A549 (cell line): ENCODE data around the gene PRX. TPM values are rescaled to one million over a fixed set of nuclear protein-coding genes. Genes with fewer than 3 reads are reported as not detected.
A peak's percentile ranks its signal among the peaks of the same experiment; 100 is the strongest.

Experiments used
- ATAC-seq, 2 experiments: fragments of 200-7000 bp in 1 of 2; fragments of >200 bp in 1 of 2; cut with Nextera tagmentation in 1 of 2; cut with Tn5 transposase in 1 of 2; 3 replicates each; pipeline versions ENCODE4 v1.8.0 to v1.9.1; 2018 to 2020; ENCODE audit warnings: mild to moderate bottlenecking in 1 of 2, moderate library complexity in 1 of 2
- CTCF ChIA-PET: fragments of 300-600 bp; sonication (Branson Sonifier 250); formaldehyde crosslinking; extraction: SDS; loops from one replicate; lab custom pipeline; 2021; ENCODE audit warnings: antibody characterized with exemption, inconsistent platforms; lab: Yijun Ruan, JAX
- POLR2A ChIA-PET: fragments of 350-600 bp; formaldehyde crosslinking; extraction: SDS; loops from one replicate; lab custom pipeline; 2021; ENCODE audit warnings: antibody characterized with exemption, inconsistent platforms; lab: Yijun Ruan, JAX
- DNase-seq, 2 experiments: peaks; one replicate each; pipeline versions ENCODE4 v3.0.0 to v3.0.0-alpha.2; 2011 to 2016; ENCODE audit warnings: low read depth in 1 of 2, low spot score in 1 of 2
- FAIRE-seq: peaks from 2 replicates; lab custom pipeline; 2011; peaks lifted over from hg19 to GRCh38; lab: Jason Lieb, UNC
- H3K27ac ChIP-seq, 2 experiments: fragments of >200 bp; sonication (Bioruptor Twin); formaldehyde crosslinking; 3 replicates each; pipeline ENCODE4 v1.5.1; 2016 to 2017
- H3K4me1 ChIP-seq: fragments of >200 bp; sonication (Bioruptor Twin); formaldehyde crosslinking; 3 replicates; pipeline ENCODE4 v1.6.1; 2016
- H3K4me2 ChIP-seq: fragments of >200 bp; sonication (Bioruptor Twin); formaldehyde crosslinking; 3 replicates; pipeline ENCODE4 v1.6.1; 2016
- H3K4me3 ChIP-seq: fragments of >200 bp; sonication (Bioruptor Twin); formaldehyde crosslinking; 3 replicates; pipeline ENCODE4 v1.5.1; 2016
- H3K9me3 ChIP-seq: fragments of >200 bp; sonication (Bioruptor Twin); formaldehyde crosslinking; 3 replicates; pipeline ENCODE4 v1.6.1; 2016
- ATOH8 ChIP-seq: fragments of 250-450 bp; sonication (Bioruptor Pico); IDR thresholded peaks from 2 replicates; pipeline ENCODE4 v1.5.0; 2020; ENCODE audit warnings: low read depth, mild to moderate bottlenecking, moderate library complexity
- BHLHE40 ChIP-seq: IDR thresholded peaks from 2 replicates; pipeline ENCODE4 v1.6.1; 2012; ENCODE audit warnings: low read depth, low read length, inconsistent platforms
- EHF ChIP-seq: fragments of 250-450 bp; sonication (Bioruptor Pico); IDR thresholded peaks from 2 replicates; pipeline ENCODE4 v1.5.0; 2020; ENCODE audit warnings: mild to moderate bottlenecking
- ELK1 ChIP-seq: fragments of 150-350 bp; IDR thresholded peaks from 2 replicates; pipeline ENCODE4 v1.6.1; 2014; ENCODE audit warnings: low read depth, mild to moderate bottlenecking, low read length
- ESRRA ChIP-seq: fragments of 150-350 bp; IDR thresholded peaks from 2 replicates; pipeline ENCODE4 v1.6.1; 2014; ENCODE audit warnings: mild to moderate bottlenecking, low read length, borderline replicate concordance
- HES2 ChIP-seq: fragments of >200 bp; sonication (Bioruptor Twin); formaldehyde crosslinking; IDR thresholded peaks from 2 replicates; pipeline ENCODE4 v1.6.1; 2016
- HOXA7 ChIP-seq: fragments of 250-450 bp; sonication (Bioruptor Pico); IDR thresholded peaks from 2 replicates; pipeline ENCODE4 v1.5.0; 2020; ENCODE audit warnings: mild to moderate bottlenecking, moderate library complexity
- HOXB13 ChIP-seq: fragments of 250-450 bp; sonication (Bioruptor Pico); IDR thresholded peaks from 2 replicates; pipeline ENCODE4 v1.5.0; 2020; ENCODE audit warnings: low read depth, mild to moderate bottlenecking, moderate library complexity
- JUN ChIP-seq, 2 experiments: fragments of >200 bp; sonication (Bioruptor Twin); formaldehyde crosslinking; IDR thresholded peaks; 2 replicates in 1 of 2; 3 replicates in 1 of 2; pipeline ENCODE4 v1.6.1; 2016 to 2017
- KDM1A ChIP-seq: fragments of 200-600 bp; sonication (generic); IDR thresholded peaks from 2 replicates; pipeline ENCODE4 v1.6.1; 2016; ENCODE audit warnings: low read depth, mild to moderate bottlenecking
- MAX ChIP-seq: IDR thresholded peaks from 2 replicates; pipeline ENCODE4 v1.6.1; 2012
- MAZ ChIP-seq: fragments of 150-350 bp; IDR thresholded peaks from 2 replicates; pipeline ENCODE4 v1.6.1; 2014; ENCODE audit warnings: antibody characterized with exemption, low read depth, low read length, borderline replicate concordance
- MYC ChIP-seq: IDR thresholded peaks from 2 replicates; pipeline ENCODE4 v1.6.1; 2012; ENCODE audit warnings: mild to moderate bottlenecking, inconsistent platforms, low read length, improper control_type of control experiment, borderline replicate concordance
- NFE2L2 ChIP-seq: fragments of 150-350 bp; conservative IDR thresholded peaks from 2 replicates; pipeline ENCODE4 v1.6.1; 2014; ENCODE audit warnings: low read length
- PHF8 ChIP-seq: fragments of 200-600 bp; sonication (generic); IDR thresholded peaks from 2 replicates; pipeline ENCODE4 v1.6.1; 2016; ENCODE audit warnings: low read depth, mild to moderate bottlenecking, antibody characterized with exemption, moderate library complexity, borderline replicate concordance
- RNF2 ChIP-seq: fragments of 200-600 bp; sonication (generic); IDR thresholded peaks from 2 replicates; pipeline ENCODE4 v1.6.1; 2016; ENCODE audit warnings: low read depth, mild to moderate bottlenecking, antibody characterized with exemption, moderate library complexity, borderline replicate concordance
- SMC3 ChIP-seq: fragments of >200 bp; sonication (Bioruptor Twin); formaldehyde crosslinking; IDR thresholded peaks from 3 replicates; pipeline ENCODE4 v1.6.1; 2018; ENCODE audit warnings: inconsistent platforms
- SREBF2 ChIP-seq: fragments of 450-650 bp; IDR thresholded peaks from 2 replicates; pipeline ENCODE4 v1.6.1; 2014; ENCODE audit warnings: mild to moderate bottlenecking, moderate library complexity
- TFCP2L1 ChIP-seq: fragments of 250-450 bp; sonication (Bioruptor Pico); IDR thresholded peaks from 2 replicates; pipeline ENCODE4 v1.5.0; 2021; ENCODE audit warnings: mild to moderate bottlenecking
- USF2 ChIP-seq: fragments of 450-650 bp; IDR thresholded peaks from 2 replicates; pipeline ENCODE4 v1.6.1; 2014; ENCODE audit warnings: antibody characterized with exemption
- ZNF302 ChIP-seq: fragments of 250-450 bp; sonication (Bioruptor Pico); IDR thresholded peaks from 2 replicates; pipeline ENCODE4 v1.9.0; 2021; ENCODE audit warnings: inconsistent platforms, mild to moderate bottlenecking, moderate library complexity
- ZSCAN20 ChIP-seq: fragments of 250-450 bp; sonication (Bioruptor Pico); IDR thresholded peaks from 2 replicates; pipeline ENCODE4 v1.8.0; 2022; ENCODE audit warnings: mild to moderate bottlenecking, moderate library complexity
- WGBS: methylation state at CpG from one replicate; pipeline ENCODE4 v1.1.6; 2017; ENCODE audit errors: missing lambda C conversion rate; 5-methylcytosine and 5-hydroxymethylcytosine counted together
- polyA plus RNA-seq, 4 experiments: library from polyadenylated mRNA; depleted of rRNA in 3 of 4; stranded (reverse); fragments of >200 nt; fragmentation: RNase III in 1 of 4; extraction: RNeasy Plus Mini Kit Qiagen cat#74134 plus additional on column Dnase treatment in 1 of 4; gene quantifications; 2 replicates in 3 of 4; 3 replicates in 1 of 4; pipeline ENCODE4 v1.2.3, GENCODE V29; 2011 to 2017

The PRX gene
- polyA plus RNA-seq, 2 of the 4 experiments (the other 2 are of a cell fraction): 1.6 to 1.8 TPM

GRCh38 chr19:40403262-40403984 is 9.8 kb downstream of the PRX start (continued):
- TF ChIP-seq ELK1 (no peak), HES2 (no peak), PHF8 (no peak), USF2 (no peak), TFCP2L1 (CRISPR knock-in tag) (no peak), EHF (CRISPR knock-in tag) (no peak), ZSCAN20 (no peak), MYC (peak; percentile 46; the same call in 1 of the 2 replicates), JUN (IDR thresholded peaks at IDR 0.05) (peak in 1 of 2 experiments; percentile 30; a peak in 1 of 5 replicates), KDM1A (peak; percentile 95), BHLHE40 (no peak), ATOH8 (CRISPR knock-in tag) (no peak), HOXA7 (CRISPR knock-in tag) (peak; percentile 73; the same call in 1 of the 2 replicates), ESRRA (no peak), SREBF2 (no peak)

GRCh38 chr19:40400559-40400958 is 12.6 kb downstream of the PRX start:
- peaks cover 10% of the 10 kb centered on the region for H3K4me1 ChIP-seq
- H3K4me3 ChIP-seq: no peak overlapping the region
- no peak overlapping the region for H3K27ac ChIP-seq
- 38% methylated on average over 3 of the region's 3 CpGs for WGBS
- CTCF ChIA-PET: interaction anchor here (1.2 to 14.6 kb wide), 5 partner anchors 7 to 261 kb away, joined by 4 to 240 read pairs (median 5); partner anchors contain the start of genes BLVRB and PRX
- no peaks in the 10 kb centered on the region for H3K9me3 ChIP-seq
- POLR2A ChIA-PET: no interaction called here
- TF ChIP-seq RNF2 (no peak), NFE2L2 (no peak), MAX (no peak), HOXB13 (CRISPR knock-in tag) (no peak), HOXA7 (CRISPR knock-in tag) (no peak), ZNF302 (CRISPR knock-in tag) (no peak), SMC3 (no peak), MAZ (no peak), EHF (CRISPR knock-in tag) (no peak)
- no peak overlapping the region for H3K4me2 ChIP-seq
- ATAC-seq: no peak
- DNase-seq: no peak
- no peak for FAIRE-seq
